ENCODE measurements around the gene PDE8B.

PDE8B gene

GRCh38 chr5:77210091-77210963, at the start of gene PDE8B:
TSS of gene PDE8B (plus strand) at chr5:77210680. CDS start at chr5:77210926, 246 bp downstream.
- no peak for DNase-seq

DNA sequence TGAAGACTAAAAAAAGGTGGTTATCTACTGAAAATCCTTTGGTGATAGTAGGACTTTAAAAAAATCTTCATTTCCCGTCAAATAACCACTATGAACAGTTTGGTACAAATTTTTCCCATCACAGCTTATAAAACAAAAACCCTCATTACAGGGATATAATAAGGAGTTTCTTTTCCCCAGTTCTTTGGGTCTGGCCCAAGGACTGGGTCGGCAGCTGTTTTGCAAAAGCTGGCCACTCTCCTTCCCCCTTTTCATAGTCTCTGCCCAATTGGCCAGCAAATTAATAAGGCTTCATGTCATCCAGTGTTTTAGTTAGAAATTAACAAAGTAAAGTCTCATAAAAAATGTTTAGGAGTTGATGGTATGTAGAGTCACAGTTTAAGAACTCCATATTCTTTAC, 47.0 kb upstream of the PDE8B start:
- DNase-seq: no peak

GRCh38 chr5:77167063-77167462, 43.4 kb upstream of the PDE8B start:
- DNase-seq: no peak

DNA sequence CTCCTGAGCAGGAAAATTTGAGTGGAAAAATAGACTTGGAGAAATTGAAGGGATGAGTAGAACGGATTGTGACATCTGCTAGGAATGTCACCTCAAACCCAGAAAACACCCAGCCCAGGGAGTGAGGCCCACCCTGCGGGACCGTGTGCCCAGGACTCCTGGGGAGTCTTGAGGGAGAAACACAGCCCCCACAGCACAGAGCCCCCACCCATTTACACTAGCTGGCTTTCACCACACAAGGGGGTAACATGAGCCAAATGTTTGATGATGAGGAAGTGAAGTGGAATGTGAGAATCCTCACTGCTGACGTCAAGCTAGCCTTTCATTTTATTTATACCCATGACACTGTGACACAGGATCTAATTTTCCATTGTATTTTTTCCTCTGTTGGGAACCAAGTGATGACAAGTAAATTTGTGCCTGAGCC, 42.8 kb upstream of the PDE8B start:
- no peak for DNase-seq

DNA sequence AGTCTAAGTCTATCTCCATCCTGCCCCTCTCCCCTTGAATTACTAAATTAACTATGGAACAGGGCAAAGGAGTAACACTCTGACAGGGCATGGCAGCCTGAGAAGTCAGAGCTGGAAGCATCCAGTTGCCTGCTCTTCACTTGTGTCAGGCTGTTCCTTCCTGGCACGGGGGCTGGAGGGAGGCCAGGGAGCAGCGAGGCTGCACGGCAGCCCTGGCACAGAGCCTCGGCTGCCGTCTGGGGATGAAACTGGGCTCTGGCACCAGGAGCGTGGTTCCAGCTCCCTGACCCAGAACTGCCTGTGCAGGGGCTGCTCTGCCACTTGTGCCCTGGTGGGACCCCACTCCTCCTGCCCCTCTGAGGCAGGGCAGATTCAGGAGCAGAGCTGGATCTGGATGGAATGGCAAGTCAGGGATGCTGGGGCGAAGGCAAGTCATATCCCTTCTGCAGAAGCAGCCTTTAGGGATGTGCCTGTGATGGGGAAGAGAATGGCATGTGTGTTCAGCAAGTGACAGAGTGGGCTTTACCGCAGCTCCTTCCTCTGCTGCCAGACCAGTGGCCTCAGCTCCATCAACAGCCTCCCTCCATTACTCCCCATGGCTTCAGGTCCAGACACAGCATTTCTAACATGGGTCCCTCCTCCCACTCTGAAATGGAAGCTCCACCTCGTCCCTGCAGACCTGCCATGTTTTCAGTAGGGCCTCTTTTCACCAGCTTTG, 42.2 kb upstream of the PDE8B start:
- no peak for DNase-seq

DNA sequence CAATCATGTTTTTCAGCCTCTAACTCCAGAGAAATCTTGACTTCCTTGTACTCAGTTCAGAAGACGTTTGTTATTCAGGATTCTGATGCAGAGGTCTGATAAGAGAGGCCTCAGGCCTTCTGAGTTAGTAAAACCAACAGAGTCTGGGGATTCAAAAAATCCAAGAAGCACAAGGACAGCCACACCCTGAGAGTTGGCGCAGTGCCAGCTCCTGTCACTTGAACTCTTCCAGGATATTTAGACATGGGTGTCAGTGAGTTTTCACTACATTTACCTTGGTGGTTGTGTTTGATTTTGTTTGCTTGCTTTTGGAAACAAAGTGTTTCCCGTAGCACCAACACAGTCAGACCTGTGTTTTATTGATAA, 41.6 kb upstream of the PDE8B start:
- DNase-seq: no peak

GRCh38 chr5:77170196-77170890, 40.1 kb upstream of the PDE8B start:
- DNase-seq: no peak

DNA sequence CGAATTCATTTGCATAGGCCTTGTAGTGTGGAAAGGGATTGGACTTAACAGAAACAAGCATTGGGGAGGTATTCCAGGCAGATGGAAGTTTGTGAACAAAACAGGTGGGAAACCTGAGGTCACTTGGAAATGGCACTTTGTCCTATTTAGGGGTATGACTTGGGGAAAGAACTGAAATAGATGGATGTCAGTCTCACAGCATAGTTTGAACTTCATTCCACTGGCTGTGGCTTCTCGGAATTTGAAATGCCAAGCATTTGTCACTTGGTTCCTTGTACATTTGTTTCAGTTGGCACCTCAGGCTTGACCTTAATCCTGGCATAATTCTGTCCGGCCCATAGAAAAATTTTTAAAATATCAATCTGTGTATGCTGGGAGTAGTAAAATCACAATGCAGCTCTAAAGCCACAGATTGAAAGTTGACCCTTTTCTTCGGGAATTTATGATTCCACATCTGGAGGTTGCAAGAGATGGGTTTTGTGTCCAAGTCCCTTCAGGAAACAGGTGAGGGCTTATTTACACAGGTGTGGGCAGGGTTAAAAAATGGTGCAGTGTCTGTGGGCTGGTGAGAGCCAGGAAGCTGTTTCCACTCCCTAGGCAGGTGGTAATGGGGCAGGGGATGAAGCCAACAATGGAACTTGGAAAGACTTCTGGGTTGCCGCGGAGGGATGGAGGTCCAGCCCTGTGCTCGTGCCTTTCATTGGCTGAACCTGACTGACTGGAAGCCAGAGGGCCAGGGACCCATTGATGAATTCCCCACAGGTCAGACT, 39.2 kb upstream of the PDE8B start:
- no peak for DNase-seq

GRCh38 chr5:77172713-77173328, 37.7 kb upstream of the PDE8B start:
- DNase-seq: no peak

DNA sequence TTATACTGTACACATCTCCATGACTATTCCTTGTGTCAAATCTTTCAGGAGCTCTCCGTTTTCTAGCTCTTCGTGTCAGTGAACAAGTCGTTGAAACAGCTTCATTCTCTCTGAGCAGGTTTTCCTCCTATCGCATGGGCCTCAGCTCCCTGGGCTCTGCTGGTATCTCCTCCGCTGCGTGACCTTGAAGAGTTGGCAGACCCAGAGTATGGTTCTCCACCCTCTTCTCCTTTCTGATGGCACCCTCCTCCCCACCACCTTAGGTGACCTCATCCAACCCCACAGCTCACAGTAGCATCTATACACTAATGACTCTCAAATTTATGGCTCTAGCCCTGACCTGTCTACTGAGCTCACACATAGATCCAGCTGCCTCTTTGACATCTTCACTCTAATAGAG, 36.0 kb upstream of the PDE8B start:
- DNase-seq: no peak

DNA sequence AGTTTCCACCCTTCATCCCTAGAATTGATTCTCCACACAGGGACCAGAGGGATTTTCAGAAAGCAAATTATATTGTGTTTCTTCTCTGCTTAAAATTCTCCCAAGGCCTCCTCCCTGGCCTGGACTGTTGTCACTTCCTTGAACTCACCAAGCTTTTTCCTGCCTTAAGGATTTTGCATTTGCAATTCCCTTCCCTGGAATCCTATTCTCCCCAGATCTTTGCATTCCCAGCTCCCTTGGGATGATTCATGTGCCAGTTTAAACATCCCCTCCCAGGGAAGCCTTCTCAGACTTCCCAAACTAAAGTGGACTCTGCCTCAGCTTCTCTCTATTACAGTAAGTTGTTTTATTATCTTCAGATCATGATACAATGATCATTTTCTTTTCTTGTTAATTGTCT, 35.2 kb upstream of the PDE8B start:
- DNase-seq: no peak

- DNase-seq: no peak
Measured at GRCh38 chr5:77176429-77176828, 34.1 kb upstream of the PDE8B start.

DNA sequence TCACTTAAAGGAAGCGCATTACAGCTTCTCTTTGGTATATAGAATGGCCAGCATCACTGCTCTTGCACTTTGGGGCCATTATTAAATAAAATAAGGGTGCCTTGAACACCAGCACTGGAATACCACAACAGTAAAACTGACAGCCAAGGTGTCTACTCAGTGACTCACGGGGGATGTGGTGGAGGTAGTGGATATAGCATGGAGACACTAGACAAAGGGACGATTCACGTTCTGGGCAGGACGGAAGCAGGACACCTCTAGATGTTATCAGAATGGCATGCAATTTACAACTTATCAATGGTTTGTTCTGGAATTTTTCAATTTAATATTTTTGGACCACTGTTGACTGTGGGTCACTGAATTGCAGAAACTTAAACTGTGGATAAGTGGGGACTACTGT, 32.9 kb upstream of the PDE8B start:
- DNase-seq: no peak

GRCh38 chr5:77180167-77181081, 30.1 kb upstream of the PDE8B start:
- DNase-seq: no peak

- DNase-seq: peak; percentile 11
Measured at GRCh38 chr5:77181173-77181572, 29.3 kb upstream of the PDE8B start.

DNA sequence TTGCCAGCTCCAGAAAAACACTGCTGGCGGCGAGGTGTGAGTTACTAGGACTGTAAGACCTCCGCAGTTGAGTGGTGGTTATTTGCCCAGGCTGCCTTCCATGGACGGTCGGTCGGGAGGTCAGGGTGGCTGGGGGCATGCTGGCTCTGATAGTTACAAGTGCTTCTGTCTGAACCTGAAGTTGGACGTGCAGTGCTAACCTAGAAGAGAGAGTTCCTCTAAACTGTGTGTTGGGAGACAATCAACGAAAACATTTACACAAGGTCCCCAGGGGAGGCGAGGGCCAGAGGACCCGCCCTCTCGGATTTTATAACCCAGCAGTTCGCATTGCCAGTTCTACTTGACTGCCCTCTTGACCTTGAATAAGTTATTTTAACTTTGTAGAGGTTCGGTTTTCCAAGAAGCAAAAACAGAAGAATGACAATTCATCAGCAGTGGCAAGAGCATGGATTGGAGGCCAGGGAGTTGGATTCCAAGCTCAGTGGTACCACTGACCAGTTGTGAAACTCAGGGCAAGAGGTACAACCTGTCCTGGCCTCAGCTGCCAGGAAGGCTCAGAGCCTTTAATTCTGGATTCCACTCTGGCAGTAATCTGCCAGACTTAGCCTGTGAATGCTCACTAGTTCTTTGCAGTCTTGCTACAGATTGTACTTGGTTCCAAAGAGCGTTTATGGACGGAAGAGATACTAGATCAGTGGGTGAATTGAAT, 28.7 kb upstream of the PDE8B start:
- no peak for DNase-seq

DNA sequence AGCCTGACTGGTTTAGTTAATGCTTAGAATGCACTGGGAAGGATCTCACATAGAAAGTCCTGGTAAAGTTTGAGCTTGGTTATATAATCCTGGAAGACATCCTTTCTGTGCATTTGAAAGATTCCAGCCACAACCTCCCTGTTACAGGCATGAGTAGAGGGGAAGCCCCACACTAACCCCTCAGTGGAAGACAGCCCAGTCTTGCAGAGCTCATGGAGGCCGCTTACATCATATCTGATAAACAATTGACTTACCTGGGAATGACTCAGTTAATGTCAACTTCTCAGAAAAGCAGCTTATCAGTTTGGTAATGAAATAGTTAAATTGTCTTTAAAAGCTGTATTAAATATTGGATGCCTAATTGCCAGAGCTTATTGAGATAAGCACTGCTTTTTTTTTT, 28.1 kb upstream of the PDE8B start:
- no peak for DNase-seq

GRCh38 chr5:77186652-77187370, 23.7 kb upstream of the PDE8B start:
- no peak for DNase-seq

GRCh38 chr5:77189421-77189820, 21.1 kb upstream of the PDE8B start:
- no peak for DNase-seq

DNA sequence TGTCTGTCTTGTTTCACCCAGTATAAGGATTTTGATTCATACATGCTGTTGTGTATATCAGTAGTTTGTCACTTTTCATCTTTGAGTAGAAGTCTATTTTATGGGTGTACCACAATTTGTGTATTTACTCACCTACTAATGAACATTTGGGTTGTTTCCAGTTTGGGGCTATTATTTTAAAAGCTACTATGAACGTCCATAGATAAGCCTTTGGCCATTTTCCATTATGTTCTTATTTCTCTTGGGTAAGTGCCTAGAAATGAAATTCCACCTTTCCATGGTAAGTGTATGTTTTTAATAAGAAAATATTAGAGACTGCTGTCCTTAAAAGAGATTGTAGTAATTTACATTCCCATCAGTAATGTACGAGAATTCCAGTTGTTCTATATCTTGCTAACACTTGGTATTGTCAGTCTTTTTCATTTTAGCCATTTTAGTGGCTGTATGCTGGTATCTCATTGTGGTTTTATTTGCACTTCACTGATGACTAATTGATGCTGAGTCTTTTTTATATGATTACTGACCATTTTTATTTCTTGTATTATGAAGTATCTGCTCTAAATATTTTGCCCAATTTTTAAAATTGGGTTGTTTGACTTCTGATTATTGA, 17.9 kb upstream of the PDE8B start:
- no peak for DNase-seq
